T-helper 2 cell treated with Interferon-gamma antibody and Interleukin-4, amounts not matched to agents 5 μg/mL and 100 μg/mL, for 36 hours (primary cell): ENCODE results near the gene RAET1L.

ENCODE experiments used
- DNase-seq: peaks from one replicate; pipeline ENCODE4 v3.0.0; 2021; ENCODE audit warnings: low spot score
- H3K27ac Mint-ChIP-seq: one replicate; pipeline ENCODE4 v1.8.0; 2021; ENCODE audit warnings: mild to moderate bottlenecking, mixed read lengths
- H3K27me3 Mint-ChIP-seq: one replicate; pipeline ENCODE4 v1.8.0; 2021; ENCODE audit warnings: low read depth, mixed read lengths
- H3K36me3 Mint-ChIP-seq: one replicate; pipeline ENCODE4 v1.8.0; 2021; ENCODE audit warnings: low read depth, mixed read lengths
- H3K4me1 Mint-ChIP-seq: one replicate; pipeline ENCODE4 v1.8.0; 2021; ENCODE audit warnings: low read depth, mixed read lengths
- H3K4me3 Mint-ChIP-seq: one replicate; pipeline ENCODE4 v1.8.0; 2022; ENCODE audit warnings: mild to moderate bottlenecking, moderate library complexity, mixed read lengths
- H3K9me3 Mint-ChIP-seq: one replicate; pipeline ENCODE4 v1.8.0; 2021; ENCODE audit warnings: mixed read lengths

Gene RAET1L

GRCh38 chr6:150057501-150057951 is 32.2 kb upstream of the RAET1L start:
- Mint-ChIP-seq H3K27me3 (peaks cover 42% of the 10 kb centered on the region), H3K4me3 (no peak overlapping the region), H3K27ac (no peak overlapping the region), H3K9me3 (no peaks in the 10 kb centered on the region), H3K4me1 (peaks cover 8% of the 10 kb centered on the region), H3K36me3 (no peaks in the 10 kb centered on the region)
- no peak for DNase-seq

GRCh38 chr6:150056916-150057315 is 31.6 kb upstream of the RAET1L start:
- no peak overlapping the region for H3K27ac Mint-ChIP-seq
- DNase-seq: no peak
- H3K4me3 Mint-ChIP-seq: no peak overlapping the region
- H3K9me3 Mint-ChIP-seq: no peaks in the 10 kb centered on the region
- H3K36me3 Mint-ChIP-seq: no peaks in the 10 kb centered on the region
- peaks cover 46% of the 10 kb centered on the region for H3K27me3 Mint-ChIP-seq
- H3K4me1 Mint-ChIP-seq: peaks cover 8% of the 10 kb centered on the region

DNA sequence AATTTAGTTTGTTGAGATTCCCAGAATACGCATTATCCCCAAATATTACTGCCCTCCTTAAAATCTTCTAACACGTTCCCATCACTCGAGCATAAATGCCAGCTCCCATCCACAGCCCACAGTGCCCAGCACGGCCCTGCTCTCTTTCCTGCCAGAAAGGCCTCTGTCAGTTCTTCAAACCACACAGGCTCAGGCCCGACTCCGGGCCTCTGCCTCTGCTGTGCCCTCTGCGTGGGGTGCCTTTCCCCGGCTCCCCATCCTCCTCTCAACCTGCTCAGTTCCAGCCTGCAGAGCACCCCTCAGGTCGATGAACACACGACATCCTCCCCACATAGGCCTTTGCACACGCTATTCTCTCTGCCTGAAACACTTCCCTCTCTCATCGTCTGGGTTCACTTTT is 30.8 kb upstream of the RAET1L start:
- DNase-seq: no peak
- Mint-ChIP-seq H3K4me1 (peaks cover 8% of the 10 kb centered on the region), H3K27ac (no peak overlapping the region), H3K9me3 (no peaks in the 10 kb centered on the region), H3K27me3 (peaks cover 46% of the 10 kb centered on the region), H3K36me3 (no peaks in the 10 kb centered on the region), H3K4me3 (no peak overlapping the region)

DNA sequence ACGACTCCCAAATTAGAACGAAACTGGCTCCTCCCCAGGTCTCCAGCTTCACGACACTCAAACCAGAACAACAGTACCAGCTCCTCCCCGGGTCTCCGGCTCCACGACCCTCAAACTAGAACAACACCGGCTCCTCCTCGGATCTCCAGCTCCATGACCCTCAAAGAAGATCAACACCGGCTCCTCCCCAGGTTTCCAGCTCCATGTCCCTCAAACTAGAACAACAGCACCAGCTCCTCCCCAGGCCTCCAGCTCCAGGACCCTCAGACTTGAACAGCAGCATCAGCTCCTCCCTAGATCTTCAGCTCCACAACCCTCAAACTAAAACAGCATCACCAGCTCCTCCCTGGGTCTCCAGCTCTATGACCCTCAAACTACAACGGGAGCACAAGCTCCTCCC is 29.8 kb upstream of the RAET1L start:
- Mint-ChIP-seq H3K4me1 (peaks cover 5% of the 10 kb centered on the region), H3K4me3 (no peak overlapping the region), H3K9me3 (no peaks in the 10 kb centered on the region), H3K27me3 (peaks cover 51% of the 10 kb centered on the region), H3K36me3 (no peaks in the 10 kb centered on the region), H3K27ac (no peak overlapping the region)
- DNase-seq: no peak

DNA sequence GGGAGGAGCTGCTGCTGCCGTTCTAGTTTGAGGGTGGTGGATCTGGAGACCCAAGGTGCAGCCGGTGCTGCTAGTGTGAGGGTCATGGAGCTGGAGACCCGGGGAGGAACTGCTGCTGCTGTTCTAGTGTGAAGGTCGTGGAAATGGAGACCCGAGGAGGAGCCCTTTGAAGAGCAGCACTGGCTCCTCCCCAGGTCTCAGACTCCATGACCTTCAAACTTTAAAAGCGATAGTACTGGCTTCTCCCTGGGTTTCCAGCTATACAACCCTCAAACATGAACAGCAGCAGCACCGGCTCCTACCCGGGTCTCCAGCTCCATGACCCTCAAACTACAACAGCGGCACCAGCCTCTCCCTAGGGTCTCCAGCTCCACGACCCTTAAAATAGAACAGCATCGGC is 28.1 kb upstream of the RAET1L start:
- Mint-ChIP-seq H3K27me3 (peaks cover 46% of the 10 kb centered on the region), H3K9me3 (no peaks in the 10 kb centered on the region), H3K4me3 (no peak overlapping the region), H3K27ac (no peak overlapping the region), H3K36me3 (no peaks in the 10 kb centered on the region), H3K4me1 (no peaks in the 10 kb centered on the region)
- no peak for DNase-seq

DNA sequence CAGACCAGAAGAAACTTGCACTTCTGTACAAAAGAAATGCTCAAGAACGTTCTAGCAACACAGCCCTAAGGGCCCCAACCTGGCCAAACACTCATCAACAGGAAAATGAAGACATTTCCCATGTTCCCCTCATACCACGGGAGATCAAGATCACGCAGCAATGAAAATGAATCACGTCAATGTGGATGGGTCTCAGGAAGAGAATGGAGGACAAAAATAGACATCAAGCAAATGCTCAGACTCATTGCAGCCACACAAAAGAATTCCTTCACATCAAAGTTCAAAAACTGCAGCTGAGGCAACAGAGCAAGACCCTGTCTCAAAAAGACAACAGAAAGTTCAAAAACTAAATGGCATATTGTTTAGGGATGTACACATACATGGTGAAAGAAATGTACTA is 25.5 kb upstream of the RAET1L start:
- Mint-ChIP-seq H3K27me3 (peaks cover 53% of the 10 kb centered on the region), H3K9me3 (no peaks in the 10 kb centered on the region), H3K4me1 (no peaks in the 10 kb centered on the region), H3K4me3 (no peak overlapping the region), H3K27ac (no peak overlapping the region), H3K36me3 (no peaks in the 10 kb centered on the region)
- DNase-seq: no peak

DNA sequence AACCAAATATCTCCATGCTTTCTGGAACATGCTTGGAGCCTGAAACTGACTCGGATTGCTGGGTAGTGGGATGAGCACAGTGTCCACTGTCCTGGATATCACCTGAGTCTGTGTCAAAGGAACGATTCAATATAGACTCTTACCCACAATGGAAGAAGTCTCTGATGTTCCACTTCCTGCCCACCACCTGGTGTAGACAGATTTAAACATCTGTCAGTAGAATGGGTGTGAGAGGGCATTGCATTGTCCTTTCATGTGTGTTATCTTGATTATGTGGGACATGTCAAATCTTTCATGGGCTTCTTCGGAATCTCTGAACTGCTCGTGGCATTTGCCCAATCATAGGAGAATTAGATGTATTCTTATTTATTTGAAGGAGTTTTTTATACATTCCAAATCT is 22.8 kb upstream of the RAET1L start:
- no peak overlapping the region for H3K4me3 Mint-ChIP-seq
- H3K27me3 Mint-ChIP-seq: peaks cover 37% of the 10 kb centered on the region
- no peak for DNase-seq
- no peaks in the 10 kb centered on the region for H3K36me3 Mint-ChIP-seq
- no peaks in the 10 kb centered on the region for H3K4me1 Mint-ChIP-seq
- H3K27ac Mint-ChIP-seq: no peak overlapping the region
- H3K9me3 Mint-ChIP-seq: no peaks in the 10 kb centered on the region

DNA sequence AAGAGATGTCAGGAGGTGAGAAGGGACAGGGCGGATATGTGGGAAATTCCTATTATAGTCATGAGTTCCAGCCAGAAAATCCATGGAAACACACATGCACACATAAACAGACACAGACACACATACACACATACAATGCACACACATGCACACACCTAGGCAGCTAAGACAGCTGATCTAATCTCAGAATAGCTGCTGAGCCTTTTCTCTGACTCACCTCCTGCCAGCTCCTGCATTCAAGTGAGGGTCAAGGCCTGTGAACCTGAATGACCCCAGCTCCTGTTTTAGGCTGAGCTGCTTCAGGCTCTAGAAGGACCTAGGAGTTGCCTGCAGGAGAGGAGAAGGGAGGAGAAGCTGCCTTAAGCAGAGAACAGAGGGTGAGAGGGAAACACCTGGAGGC is 21.6 kb upstream of the RAET1L start:
- Mint-ChIP-seq H3K4me1 (no peaks in the 10 kb centered on the region), H3K27ac (no peak overlapping the region), H3K4me3 (no peak overlapping the region), H3K36me3 (no peaks in the 10 kb centered on the region), H3K9me3 (no peaks in the 10 kb centered on the region), H3K27me3 (peaks cover 30% of the 10 kb centered on the region)
- DNase-seq: no peak

GRCh38 chr6:150044621-150045145 is 19.4 kb upstream of the RAET1L start:
- Mint-ChIP-seq H3K9me3 (no peaks in the 10 kb centered on the region), H3K27me3 (peaks cover 43% of the 10 kb centered on the region), H3K36me3 (no peaks in the 10 kb centered on the region), H3K27ac (no peak overlapping the region), H3K4me3 (no peak overlapping the region), H3K4me1 (no peaks in the 10 kb centered on the region)
- no peak for DNase-seq

GRCh38 chr6:150043501-150044412 is 18.4 kb upstream of the RAET1L start:
- H3K36me3 Mint-ChIP-seq: no peaks in the 10 kb centered on the region
- H3K4me3 Mint-ChIP-seq: no peak overlapping the region
- no peaks in the 10 kb centered on the region for H3K4me1 Mint-ChIP-seq
- DNase-seq: no peak
- no peak overlapping the region for H3K27ac Mint-ChIP-seq
- H3K9me3 Mint-ChIP-seq: no peaks in the 10 kb centered on the region
- peaks cover 52% of the 10 kb centered on the region for H3K27me3 Mint-ChIP-seq

GRCh38 chr6:150043096-150043495 is 17.8 kb upstream of the RAET1L start:
- H3K9me3 Mint-ChIP-seq: no peaks in the 10 kb centered on the region
- peaks cover 57% of the 10 kb centered on the region for H3K27me3 Mint-ChIP-seq
- no peak overlapping the region for H3K4me3 Mint-ChIP-seq
- DNase-seq: no peak
- H3K36me3 Mint-ChIP-seq: no peaks in the 10 kb centered on the region
- H3K4me1 Mint-ChIP-seq: no peaks in the 10 kb centered on the region
- no peak overlapping the region for H3K27ac Mint-ChIP-seq

- no peak for DNase-seq
- Mint-ChIP-seq H3K4me3 (no peak overlapping the region), H3K9me3 (no peaks in the 10 kb centered on the region), H3K36me3 (no peaks in the 10 kb centered on the region), H3K27ac (no peak overlapping the region), H3K27me3 (peaks cover 80% of the 10 kb centered on the region), H3K4me1 (peaks cover 5% of the 10 kb centered on the region)
Measured at GRCh38 chr6:150038202-150039062, 13.1 kb upstream of the RAET1L start.

GRCh38 chr6:150037526-150038201 is 12.3 kb upstream of the RAET1L start:
- H3K36me3 Mint-ChIP-seq: no peaks in the 10 kb centered on the region
- no peak overlapping the region for H3K4me3 Mint-ChIP-seq
- peaks cover 5% of the 10 kb centered on the region for H3K4me1 Mint-ChIP-seq
- no peaks in the 10 kb centered on the region for H3K9me3 Mint-ChIP-seq
- no peak overlapping the region for H3K27ac Mint-ChIP-seq
- peaks cover 86% of the 10 kb centered on the region for H3K27me3 Mint-ChIP-seq
- no peak for DNase-seq
